ENCODE results near the gene SLC1A2.
A peak's percentile ranks its signal among the peaks of the same experiment; 100 is the strongest.

SLC1A2 gene

GRCh38 chr11:35413598-35413997 is 5.8 kb downstream of the SLC1A2 start:
- no peak for DNase-seq (ENCODE audit: low read depth, low spot score)

- no peak for DNase-seq (ENCODE audit: low read depth, low spot score)
Measured at GRCh38 chr11:35412285-35412684, 7.1 kb downstream of the SLC1A2 start.

GRCh38 chr11:35407041-35407440 is 12.3 kb downstream of the SLC1A2 start:
- no peak for DNase-seq (ENCODE audit: low read depth, low spot score)

- DNase-seq (ENCODE audit: low read depth, low spot score) = peak; percentile 48
Measured at GRCh38 chr11:35404388-35404775, 15.0 kb downstream of the SLC1A2 start.

GRCh38 chr11:35403765-35404387 is 15.5 kb downstream of the SLC1A2 start:
- DNase-seq (ENCODE audit: low read depth, low spot score) = no peak

- no peak for DNase-seq (ENCODE audit: low read depth, low spot score)
Measured at GRCh38 chr11:35402751-35403660, 16.4 kb downstream of the SLC1A2 start.

GRCh38 chr11:35398881-35399280 is 20.5 kb downstream of the SLC1A2 start:
- DNase-seq (ENCODE audit: low read depth, low spot score) = no peak

- DNase-seq (ENCODE audit: low read depth, low spot score) = no peak
Measured at GRCh38 chr11:35394941-35395340, 24.4 kb downstream of the SLC1A2 start.

- DNase-seq (ENCODE audit: low read depth, low spot score) = no peak
Measured at GRCh38 chr11:35393098-35393497, 26.3 kb downstream of the SLC1A2 start.

GRCh38 chr11:35391922-35392688 is 27.3 kb downstream of the SLC1A2 start:
- DNase-seq (ENCODE audit: low read depth, low spot score) = peak; percentile 30

- no peak for DNase-seq (ENCODE audit: low read depth, low spot score)
Measured at GRCh38 chr11:35390737-35391682, 28.3 kb downstream of the SLC1A2 start.

GRCh38 chr11:35389897-35390465 is 29.4 kb downstream of the SLC1A2 start:
- no peak for DNase-seq (ENCODE audit: low read depth, low spot score)

- no peak for DNase-seq (ENCODE audit: low read depth, low spot score)
Measured at GRCh38 chr11:35389112-35389511, 30.2 kb downstream of the SLC1A2 start.

GRCh38 chr11:35388061-35388460 is 31.3 kb downstream of the SLC1A2 start:
- no peak for DNase-seq (ENCODE audit: low read depth, low spot score)

- no peak for DNase-seq (ENCODE audit: low read depth, low spot score)
Measured at GRCh38 chr11:35387111-35387982, 32.0 kb downstream of the SLC1A2 start.

- no peak for DNase-seq (ENCODE audit: low read depth, low spot score)
Measured at GRCh38 chr11:35383953-35384352, 35.4 kb downstream of the SLC1A2 start.

GRCh38 chr11:35381709-35382322 is 37.5 kb downstream of the SLC1A2 start:
- DNase-seq (ENCODE audit: low read depth, low spot score) = no peak

- no peak for DNase-seq (ENCODE audit: low read depth, low spot score)
Measured at GRCh38 chr11:35380603-35381002, 38.8 kb downstream of the SLC1A2 start.

GRCh38 chr11:35377262-35377661 is 42.1 kb downstream of the SLC1A2 start:
- DNase-seq (ENCODE audit: low read depth, low spot score) = no peak
